Measurements from ENCODE around the gene ROR2.

The ROR2 gene

DNA sequence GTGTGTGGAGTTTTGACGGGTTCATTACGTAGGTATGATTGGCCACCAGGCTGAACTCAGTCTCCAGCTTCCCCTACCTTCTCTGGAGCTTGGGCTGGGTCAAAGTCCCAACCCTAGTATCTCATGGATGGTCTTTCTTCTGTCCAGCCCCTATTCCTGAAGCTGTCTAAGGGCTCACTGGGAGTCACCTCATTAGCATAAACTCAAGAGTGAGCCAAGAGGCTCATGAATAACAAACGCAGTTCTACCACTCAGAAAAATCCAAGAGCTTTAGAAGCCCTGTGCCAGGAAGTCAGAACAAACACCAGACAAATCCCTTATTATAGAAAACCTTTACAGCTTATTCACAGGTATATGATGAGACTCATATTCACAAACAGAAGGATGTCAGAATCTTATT, 346.1 kb downstream of the ROR2 start:
- no peak for DNase-seq

- DNase-seq, result no peak
Measured at GRCh38 chr9:91599564-91599963, 350.5 kb downstream of the ROR2 start.

DNA sequence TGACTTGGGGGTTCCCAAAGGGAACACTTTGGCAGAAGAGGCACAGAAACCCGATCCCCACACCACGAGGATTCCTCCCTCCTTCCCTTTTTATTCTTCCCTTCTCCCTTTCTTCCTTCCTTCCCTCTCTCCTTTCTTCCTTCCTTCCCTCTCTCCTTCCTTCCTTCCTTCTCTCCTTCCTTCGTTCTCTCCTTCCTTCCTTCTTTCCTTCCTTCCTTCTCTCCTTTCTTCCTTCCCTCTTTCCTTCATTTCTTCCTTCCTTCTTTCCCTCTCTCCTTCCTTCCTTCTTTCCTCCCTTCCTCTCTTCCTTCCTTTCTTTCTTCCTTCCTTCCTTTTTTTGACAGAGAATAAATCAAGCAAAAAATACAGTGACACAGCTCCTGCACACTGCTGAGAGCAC, 358.4 kb downstream of the ROR2 start:
- no peak for DNase-seq

DNA sequence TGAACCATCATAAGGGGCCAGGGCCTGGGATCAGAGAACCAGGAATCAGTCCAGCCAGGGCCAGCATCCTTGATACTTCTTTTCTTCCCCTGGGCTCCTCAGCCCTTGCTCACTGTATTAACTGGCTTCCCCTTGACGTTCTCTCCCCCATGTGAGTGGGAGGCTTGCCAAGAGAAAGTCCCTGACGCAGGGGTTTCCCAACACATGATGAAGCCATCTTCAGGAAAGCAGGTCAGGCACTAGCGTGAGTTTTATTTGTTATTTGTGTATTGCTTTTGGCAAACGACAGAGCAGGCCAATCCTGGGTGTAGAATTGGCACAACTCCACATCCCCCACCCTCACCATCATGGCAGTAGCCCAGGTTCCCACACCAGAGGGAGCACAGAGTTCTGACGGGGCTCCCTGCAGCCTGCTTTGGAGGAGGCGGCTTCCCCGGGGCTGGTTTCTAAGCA, 360.9 kb downstream of the ROR2 start:
- no peak for DNase-seq

DNA sequence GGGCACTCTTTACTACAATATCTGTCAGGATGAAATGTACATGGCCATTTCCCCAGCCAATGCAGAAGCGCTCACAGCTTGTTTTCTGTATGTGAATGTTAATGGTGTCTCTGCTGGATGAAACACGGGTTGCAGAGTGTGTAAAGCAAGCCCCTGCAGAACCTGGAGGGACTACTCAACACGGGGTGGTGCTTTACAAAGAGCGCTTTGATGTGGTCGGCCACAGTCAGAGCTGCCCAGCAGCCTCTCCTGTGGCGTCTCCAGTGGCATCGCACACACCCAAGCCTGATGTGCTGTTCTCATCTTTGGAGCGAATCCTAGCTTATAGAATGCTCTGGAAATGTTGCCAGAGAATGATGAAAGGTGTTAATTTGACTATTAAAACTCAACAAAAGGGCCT, 363.7 kb downstream of the ROR2 start:
- no peak for DNase-seq

DNA sequence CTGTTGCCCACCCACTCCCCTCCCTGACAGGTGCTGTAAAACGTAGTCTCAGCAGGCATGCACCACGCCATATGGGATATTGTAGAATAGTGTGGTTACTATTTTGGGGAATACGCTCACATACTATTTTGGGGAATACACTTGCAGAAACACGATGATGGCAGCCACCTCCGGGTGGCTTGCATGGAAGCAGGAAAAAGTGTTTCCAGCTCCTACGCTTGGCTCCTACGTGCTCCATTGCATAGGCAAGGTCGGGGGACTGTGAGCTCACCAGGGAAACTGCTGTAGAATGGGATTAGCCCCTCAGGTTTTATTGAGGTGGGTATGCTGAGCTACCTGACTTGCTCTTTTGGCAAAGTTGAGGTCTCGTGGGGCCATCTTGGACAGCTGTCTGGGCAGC, 366.1 kb downstream of the ROR2 start:
- no peak for DNase-seq

- no peak for DNase-seq
Measured at GRCh38 chr9:91583161-91583875, 366.7 kb downstream of the ROR2 start.

GRCh38 chr9:91582181-91582580, 367.8 kb downstream of the ROR2 start:
- DNase-seq, result no peak

GRCh38 chr9:91580136-91580535, 369.9 kb downstream of the ROR2 start:
- no peak for DNase-seq

GRCh38 chr9:91578911-91579310, 371.1 kb downstream of the ROR2 start:
- DNase-seq, result no peak

DNA sequence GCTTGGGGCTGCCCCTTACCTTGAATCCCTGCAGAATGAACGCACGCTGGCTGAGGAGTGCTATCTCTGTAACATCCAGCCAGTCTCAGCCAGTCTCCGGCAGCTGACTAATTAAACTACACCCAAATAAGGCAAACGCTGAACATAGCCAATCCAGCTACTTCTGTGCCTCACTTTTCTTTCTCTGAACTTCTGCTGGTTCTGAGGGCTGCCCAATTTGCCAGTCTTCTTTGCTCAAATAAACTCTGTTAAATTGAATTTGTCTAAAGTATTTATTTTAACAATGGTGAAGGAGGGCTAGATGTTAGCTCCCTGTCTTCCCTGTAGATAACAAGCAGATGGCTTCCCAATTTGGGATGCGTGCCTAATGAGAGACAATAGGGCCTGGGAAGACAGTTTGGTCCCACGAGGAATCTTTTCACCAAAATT, 372.4 kb downstream of the ROR2 start:
- DNase-seq, result no peak

GRCh38 chr9:91572811-91573210, 377.2 kb downstream of the ROR2 start:
- DNase-seq, result no peak

GRCh38 chr9:91572044-91572443, 378.0 kb downstream of the ROR2 start:
- DNase-seq, result no peak

DNA sequence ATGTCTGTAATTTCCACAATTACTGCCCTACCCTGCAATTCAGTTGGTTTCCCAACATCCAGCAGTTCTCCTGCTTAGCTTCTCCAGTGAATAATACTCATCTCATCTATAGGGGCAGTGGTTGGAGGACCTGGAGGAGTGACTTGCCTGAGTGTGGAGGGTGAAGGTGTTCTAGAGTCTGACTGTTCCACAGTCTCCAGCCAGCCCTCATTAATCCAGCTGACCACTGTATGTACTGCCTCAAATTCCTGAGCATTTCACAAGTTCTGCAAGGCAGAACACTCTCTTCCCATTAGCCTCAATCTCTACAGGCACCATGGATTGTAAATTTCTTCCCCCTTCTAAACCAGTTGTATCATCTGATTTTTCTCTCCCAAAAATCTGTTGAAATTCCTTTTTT, 379.0 kb downstream of the ROR2 start:
- no peak for DNase-seq

GRCh38 chr9:91567642-91568274, 382.3 kb downstream of the ROR2 start:
- DNase-seq, result no peak

GRCh38 chr9:91564081-91564670, 385.9 kb downstream of the ROR2 start:
- no peak for DNase-seq

- DNase-seq, result no peak
Measured at GRCh38 chr9:91562416-91562815, 387.6 kb downstream of the ROR2 start.

GRCh38 chr9:91560301-91560700, 389.7 kb downstream of the ROR2 start:
- no peak for DNase-seq

DNA sequence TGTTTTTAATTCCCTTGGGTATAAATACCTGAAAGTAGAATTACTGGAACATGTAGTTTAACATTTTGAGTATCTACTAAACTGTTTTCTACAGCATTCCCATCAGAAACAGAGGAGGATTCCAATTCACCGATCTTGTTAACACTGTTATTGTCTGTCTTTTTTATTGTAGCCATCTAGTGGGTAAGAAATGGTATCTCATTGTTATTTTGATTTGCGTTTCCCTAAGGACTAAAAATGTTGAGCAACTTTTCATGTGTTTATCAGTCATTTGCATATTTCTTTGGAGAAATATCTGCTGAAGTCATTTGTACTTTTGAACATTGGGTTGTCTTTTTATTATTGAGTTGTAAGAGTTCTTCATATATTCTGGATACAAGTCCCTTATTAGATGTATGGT, 391.1 kb downstream of the ROR2 start:
- DNase-seq, result no peak

DNA sequence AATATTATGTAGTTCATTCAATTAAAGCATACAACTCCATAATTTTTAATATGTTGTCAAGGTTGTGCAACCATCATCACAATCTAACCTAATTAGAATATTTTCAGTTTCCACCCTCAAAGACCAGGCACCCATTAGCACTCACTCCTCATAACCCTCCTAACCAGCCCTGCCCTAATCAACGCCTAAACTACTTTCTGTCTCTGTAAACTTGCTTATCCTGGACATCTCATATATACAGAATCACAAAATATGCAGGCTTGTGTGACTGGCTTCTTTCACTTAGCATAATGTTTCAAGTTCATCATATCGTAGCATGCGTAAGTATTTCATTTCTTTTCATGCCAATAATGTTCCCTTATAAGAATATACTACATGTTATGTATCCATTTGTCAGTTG, 391.6 kb downstream of the ROR2 start:
- no peak for DNase-seq

DNA sequence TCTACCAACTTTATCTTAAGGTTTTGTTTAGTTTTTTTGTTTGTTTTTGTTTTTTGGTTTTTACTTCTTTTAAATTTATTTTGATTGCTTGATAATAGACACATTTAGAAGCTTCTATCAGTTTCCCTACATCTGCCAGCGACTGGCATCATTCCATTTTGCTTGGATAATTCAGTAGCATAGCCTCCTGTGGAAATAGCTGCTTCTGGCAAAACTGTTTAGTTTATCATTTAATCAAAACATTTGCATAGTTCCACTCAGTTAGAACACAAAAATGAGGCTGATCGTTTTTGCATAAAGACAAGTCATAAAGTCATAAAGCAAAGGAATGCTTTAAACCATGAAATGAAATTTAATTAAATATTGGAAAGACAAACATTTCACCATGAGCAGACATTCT, 392.7 kb downstream of the ROR2 start:
- DNase-seq, result no peak

DNA sequence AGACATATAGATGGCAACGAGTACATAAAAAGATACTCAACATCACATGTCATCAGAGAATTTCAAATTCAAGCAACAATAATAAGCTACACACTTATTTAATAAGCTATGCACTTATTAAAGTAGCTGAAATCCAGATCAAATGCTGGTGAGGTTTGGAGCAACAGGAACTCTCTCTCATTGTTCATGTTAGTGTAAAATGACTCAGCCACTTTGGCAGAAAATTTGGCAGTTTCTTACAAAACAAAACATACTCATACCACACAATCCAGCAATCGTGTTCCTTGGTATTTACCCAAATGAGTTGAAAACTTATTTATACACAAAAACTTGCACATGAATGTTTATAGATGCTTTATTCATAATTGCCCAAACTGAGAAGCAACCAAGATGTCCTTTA, 394.9 kb downstream of the ROR2 start:
- no peak for DNase-seq

DNA sequence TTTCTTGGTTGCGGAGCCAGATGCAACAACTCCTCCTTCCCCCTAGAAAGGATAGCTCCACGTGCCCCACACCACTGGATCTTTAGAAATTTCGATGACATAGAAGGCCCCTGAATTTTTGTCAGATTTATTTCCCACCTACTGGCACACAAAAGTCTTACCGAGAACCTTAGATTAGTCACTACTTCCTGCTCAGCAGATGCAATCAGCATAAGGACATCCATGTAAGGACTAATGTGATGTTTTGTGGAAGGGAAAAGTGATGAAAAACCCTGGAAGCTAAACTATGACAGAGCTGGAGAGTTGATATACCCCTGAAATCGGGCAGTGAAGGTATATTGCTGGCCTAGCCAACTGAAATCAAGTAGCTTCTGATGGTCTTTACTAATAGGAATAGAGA, 400.9 kb downstream of the ROR2 start:
- DNase-seq, result no peak

DNA sequence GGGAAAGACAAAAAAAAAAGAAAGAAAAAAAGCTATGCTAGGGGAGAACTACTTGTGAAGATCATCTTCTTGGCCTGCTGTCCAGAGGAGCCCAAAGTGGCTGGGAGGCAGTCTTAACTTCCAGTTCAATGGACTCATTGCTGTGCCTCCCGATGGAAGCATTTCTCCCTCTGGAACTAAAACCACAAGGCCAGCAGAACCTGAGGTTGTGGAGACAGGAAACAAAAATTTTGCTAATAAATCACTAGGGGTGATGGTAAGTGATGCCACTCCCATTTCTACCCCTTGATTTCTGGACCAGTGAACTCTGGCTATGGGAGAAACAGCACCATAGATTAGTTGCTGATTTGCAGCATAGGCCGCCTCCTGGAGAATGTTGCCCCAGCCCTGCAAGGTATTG, 402.9 kb downstream of the ROR2 start:
- DNase-seq, result no peak

- no peak for DNase-seq
Measured at GRCh38 chr9:91546574-91546973, 403.5 kb downstream of the ROR2 start.
